ENCODE measurements around the gene HDGFL2. TPM values are rescaled to one million over a fixed set of nuclear protein-coding genes. Genes with fewer than 3 reads are reported as not detected.

Gene HDGFL2
- total and polyA plus RNA-seq, 12 donors: 20.5 to 40.9 (median 28.0) TPM

DNA sequence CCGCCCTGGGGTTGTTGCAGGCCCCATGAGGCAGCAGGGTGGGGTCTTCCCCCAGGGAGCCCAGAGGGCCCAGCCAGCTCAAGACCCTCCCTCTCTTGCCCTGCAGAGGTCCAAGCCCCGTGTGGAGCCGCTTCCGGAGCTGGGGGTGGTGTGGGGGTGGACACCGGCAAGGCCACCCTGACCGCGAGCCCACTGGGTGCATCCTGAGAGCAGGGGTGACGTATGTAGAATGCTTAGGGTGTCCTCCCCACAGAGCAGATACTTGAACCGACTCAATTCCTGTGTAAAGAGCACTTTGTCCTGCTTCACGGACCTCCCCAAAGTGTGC is 29.3 kb upstream of the HDGFL2 start:
- Histone ChIP-seq H3K36me3 (peaks cover 0 to 53% (median 33%) of the 10 kb centered on the region in 9 donors), H3K27ac (no peak overlapping the region), H3K9me3 (no peaks in the 10 kb centered on the region), H3K4me3 (no peak overlapping the region), H3K27me3 (no peaks in the 10 kb centered on the region), H3K4me1 (no peaks in the 10 kb centered on the region)
- TF ChIP-seq, protein P1, sequence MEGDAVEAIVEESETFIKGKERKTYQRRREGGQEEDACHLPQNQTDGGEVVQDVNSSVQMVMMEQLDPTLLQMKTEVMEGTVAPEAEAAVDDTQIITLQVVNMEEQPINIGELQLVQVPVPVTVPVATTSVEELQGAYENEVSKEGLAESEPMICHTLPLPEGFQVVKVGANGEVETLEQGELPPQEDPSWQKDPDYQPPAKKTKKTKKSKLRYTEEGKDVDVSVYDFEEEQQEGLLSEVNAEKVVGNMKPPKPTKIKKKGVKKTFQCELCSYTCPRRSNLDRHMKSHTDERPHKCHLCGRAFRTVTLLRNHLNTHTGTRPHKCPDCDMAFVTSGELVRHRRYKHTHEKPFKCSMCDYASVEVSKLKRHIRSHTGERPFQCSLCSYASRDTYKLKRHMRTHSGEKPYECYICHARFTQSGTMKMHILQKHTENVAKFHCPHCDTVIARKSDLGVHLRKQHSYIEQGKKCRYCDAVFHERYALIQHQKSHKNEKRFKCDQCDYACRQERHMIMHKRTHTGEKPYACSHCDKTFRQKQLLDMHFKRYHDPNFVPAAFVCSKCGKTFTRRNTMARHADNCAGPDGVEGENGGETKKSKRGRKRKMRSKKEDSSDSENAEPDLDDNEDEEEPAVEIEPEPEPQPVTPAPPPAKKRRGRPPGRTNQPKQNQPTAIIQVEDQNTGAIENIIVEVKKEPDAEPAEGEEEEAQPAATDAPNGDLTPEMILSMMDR (IDR thresholded peaks at IDR 0.05): no peak
- ATAC-seq (no peak), DNase-seq (no peak)
- intact Hi-C loops (cut with DNase I): no loop called here
- 83 to 85% methylated on average over 10 of the region's 10 CpGs for WGBS, 2 donors

DNA sequence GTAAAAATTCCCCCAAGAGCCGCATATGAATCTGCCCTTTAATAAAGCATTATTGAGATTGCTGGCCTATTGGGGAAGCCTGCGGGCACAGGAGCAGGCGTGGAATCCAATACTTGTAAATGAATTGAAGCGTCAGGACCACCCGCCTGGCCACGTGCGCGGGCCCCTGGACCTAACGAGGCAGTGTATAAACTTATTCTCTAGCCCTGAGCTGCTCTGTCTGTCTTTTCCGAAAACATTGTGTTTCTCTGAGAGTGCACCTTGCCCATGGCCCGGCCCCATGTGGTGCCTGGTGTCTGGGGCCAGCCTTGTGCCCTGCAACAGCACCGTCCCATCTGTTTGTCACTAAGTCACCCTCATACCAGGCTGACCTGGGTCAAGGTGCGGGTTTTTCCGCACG is 28.9 kb upstream of the HDGFL2 start:
- ATAC-seq (no peak), DNase-seq (no peak)
- no peaks in the 10 kb centered on the region for H3K27me3 ChIP-seq
- no peak overlapping the region for H3K27ac ChIP-seq
- no peaks in the 10 kb centered on the region for H3K9me3 ChIP-seq
- intact Hi-C loops (cut with DNase I): no loop called here
- H3K4me1 ChIP-seq: peaks cover 0 to 1% (median 0%) of the 10 kb centered on the region in 9 donors
- 93 to 94% methylated on average over 15 of the region's 15 CpGs for WGBS, 2 donors
- H3K4me3 ChIP-seq: no peak overlapping the region
- TF ChIP-seq, protein P1 (IDR thresholded peaks at IDR 0.05): no peak
- peaks cover 0 to 57% (median 37%) of the 10 kb centered on the region in 9 donors for H3K36me3 ChIP-seq

DNA sequence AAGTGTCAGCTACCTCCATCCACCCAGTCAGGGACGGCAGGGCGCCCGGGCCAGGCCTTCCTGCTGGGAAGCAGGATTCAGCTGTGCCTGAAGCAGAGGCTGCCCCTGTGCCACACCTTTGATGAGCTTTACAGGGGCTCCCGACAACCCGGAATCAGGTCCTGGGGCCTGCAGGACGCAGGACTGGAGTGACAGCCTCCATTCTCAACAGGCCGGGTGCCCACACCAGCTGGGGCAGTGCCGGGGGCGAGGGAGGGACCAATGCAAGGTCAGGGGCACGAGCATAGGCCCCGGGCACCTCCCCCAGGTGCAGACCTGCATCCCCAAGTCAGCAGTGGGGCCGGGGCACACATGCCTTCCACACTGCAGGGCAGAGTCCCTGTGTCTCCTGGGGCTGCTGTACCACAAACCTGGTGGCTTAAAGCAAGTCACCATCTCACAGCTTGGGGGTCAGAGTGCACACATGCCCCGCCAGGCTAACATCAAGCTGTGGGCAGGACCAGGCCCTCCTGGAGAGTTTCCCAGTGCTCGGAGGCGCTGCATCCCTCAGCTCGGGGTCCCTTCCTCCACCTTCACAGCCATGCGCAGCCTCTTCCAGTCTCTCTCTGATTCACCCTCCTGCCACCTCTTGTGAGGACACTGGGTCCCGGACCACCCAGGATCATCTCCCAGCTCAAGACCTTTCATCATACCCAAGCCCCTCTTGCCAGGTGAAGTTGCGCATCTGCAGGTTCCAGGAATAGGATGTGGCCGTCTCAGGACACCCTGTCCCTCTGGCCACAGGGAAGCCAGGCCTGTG is 27.9 kb upstream of the HDGFL2 start:
- Histone ChIP-seq H3K4me1 (peaks cover 0 to 11% (median 6%) of the 10 kb centered on the region in 9 donors), H3K27me3 (no peaks in the 10 kb centered on the region), H3K36me3 (peaks cover 0 to 63% (median 44%) of the 10 kb centered on the region in 9 donors), H3K4me3 (no peak overlapping the region), H3K27ac (no peak overlapping the region), H3K9me3 (no peaks in the 10 kb centered on the region)
- TF ChIP-seq, protein P1 (IDR thresholded peaks at IDR 0.05): no peak
- intact Hi-C loops (cut with DNase I): no loop called here
- DNase-seq (no peak), ATAC-seq (no peak)
- 82 to 85% methylated on average over 20 of the region's 20 CpGs for WGBS, 2 donors

DNA sequence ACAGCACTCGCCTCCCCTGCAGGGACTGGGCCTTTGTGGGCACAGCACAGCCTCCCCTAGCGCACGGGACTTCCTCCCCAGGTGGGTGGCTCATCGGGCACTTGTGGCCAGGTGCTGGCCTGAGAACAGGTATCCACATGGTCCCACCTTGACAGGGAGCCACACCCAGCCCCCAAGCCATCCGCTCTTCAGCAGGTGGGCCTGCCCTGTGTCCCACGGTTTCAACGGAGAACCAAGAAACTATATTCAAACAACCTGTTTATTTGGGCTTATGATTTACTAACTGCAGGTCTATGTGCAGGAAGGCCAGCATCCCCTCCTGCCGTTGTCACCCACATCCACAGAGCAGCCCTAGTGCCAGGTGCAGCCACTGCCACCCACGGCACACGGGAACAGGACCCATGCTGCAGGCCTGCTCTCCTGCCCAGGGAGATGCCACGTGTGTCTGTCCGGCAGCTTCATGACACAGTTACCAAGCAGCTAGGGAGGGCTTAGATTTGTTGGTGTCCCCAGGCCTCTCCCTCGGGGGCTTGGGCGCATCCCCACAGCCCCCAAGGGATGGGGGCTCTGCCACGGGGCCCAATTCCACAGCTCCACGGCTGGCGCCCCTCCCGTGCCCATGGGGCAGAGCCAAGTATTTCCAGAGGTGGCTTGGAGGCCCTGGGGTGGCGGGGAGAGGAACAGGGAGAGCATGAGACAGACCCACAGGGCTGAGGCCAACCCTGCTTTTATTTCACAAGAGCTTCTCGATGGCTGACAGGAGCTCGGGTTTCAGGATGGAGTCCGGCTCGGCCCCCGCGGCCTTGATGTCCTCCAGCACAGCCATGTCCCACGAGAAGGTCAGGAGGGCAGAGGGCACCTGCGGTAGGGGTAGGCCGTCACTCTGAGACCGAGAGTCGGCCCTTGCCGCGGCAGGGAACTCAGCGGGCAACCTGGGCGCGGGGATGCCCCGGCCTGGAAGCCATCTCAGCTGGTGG is 27.0 kb upstream of the HDGFL2 start:
- WGBS, 2 donors: 80% methylated on average over 36 of the region's 36 CpGs
- peaks cover 0 to 66% (median 50%) of the 10 kb centered on the region in 9 donors for H3K36me3 ChIP-seq
- intact Hi-C loops (cut with DNase I): no loop called here
- H3K27me3 ChIP-seq: no peaks in the 10 kb centered on the region
- H3K4me1 ChIP-seq: peaks cover 0 to 14% (median 6%) of the 10 kb centered on the region in 9 donors
- no peak for ATAC-seq
- no peak overlapping the region for H3K27ac ChIP-seq
- no peaks in the 10 kb centered on the region for H3K9me3 ChIP-seq
- DNase-seq: no peak
- H3K4me3 ChIP-seq: no peak overlapping the region
- TF ChIP-seq, protein P1 (IDR thresholded peaks at IDR 0.05): no peak

Data from heart right ventricle (tissue), 16 donors.